ENCODE data around the gene HIVEP2.

HIVEP2 gene

DNA sequence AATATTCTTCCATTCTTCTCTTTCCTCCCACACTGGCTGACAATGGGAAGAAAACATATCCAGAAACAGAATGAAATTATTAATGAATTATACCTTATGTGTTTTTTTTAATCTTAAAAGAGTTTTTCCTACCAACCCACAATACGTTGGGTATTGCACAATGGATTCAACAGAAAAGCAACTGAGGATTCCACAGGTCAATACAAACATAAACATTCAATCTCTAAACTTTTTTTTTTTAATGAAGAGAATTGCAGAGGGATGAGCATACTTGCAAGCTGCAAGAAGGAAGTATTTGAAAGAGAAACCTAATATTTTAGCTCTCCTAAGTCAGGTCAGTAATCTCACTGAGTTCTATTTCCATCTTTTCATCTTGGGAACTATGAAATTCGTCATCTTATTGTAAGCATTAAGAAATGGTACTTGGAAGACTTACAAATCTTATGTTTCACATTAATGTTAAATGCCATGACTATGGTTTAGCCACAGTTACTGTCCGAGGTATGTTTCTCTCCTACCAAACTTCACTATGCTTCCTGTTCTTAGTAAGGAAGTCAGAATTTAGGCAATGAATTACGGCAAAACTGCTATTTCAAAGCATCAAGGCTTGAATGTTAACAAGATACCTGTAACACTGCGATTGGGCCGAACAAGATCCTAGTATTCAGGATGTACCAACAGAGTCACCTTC is 100.8 kb downstream of the HIVEP2 start:
- FAIRE-seq: no peak
- DNase-seq (ENCODE audit: low spot score): no peak

DNA sequence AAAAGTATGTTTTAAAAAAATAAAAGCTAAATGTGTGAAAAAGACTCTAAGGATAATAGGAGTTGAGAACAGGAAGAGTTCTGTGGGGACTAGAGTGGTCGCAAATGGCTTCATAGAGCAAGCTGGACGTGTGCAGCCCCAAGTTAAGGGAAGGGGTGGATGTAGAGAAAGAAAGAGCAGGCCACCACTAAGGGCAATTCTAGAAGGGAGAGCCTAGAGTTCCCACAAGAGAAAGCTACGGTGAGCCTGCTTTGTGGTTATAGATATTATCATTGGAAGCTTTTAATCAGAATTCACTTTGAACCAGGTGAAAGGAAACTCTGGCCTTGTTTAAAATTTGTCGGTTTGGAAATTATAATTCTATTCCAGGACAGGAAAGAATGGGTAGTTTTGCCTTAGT is 101.6 kb downstream of the HIVEP2 start:
- DNase-seq (ENCODE audit: low spot score): no peak

DNA sequence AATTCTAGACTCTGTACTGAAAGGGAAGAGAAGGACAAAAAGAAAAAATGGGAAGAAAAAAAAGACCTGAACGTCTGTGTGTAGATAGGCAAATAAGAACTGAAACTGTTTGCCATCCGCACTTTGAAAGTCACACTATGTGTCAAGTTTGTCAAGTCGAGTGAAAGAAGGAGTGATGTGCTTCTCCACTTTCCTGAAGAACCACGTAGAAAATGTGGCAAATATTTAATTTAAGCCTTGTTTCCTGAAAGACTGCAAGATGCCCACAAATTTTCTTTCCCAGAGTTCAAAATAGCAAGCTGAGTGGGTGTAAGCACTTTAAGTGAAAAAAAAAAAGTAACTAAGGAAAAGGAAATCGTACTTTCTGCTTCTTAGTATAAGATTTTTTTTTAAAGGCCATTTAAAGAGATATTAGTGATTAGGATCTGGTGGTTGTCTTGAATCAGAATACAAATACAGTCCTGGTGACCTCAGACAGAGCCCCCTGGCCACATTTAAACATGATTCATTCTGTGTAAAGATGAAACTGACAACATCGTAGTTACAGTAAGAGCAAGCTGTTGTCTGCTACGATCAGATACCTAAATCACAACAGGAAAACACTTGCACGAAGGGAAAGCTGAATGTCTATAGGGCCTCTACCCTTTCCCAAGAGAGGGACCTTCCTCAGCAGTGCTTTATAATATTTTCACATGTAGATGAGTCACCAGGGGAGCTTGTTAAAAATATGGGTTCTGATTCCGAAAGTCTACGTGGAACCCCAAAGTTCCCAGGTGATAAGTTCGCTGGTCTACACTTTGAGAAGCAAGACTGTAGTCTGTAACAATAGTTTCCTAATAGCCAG is 102.3 kb downstream of the HIVEP2 start:
- DNase-seq (ENCODE audit: low spot score) (peak; percentile 65), FAIRE-seq (peak; percentile 53)

More for the DNA sequence above, 101.6 kb downstream of the HIVEP2 start:
- FAIRE-seq: no peak

DNA sequence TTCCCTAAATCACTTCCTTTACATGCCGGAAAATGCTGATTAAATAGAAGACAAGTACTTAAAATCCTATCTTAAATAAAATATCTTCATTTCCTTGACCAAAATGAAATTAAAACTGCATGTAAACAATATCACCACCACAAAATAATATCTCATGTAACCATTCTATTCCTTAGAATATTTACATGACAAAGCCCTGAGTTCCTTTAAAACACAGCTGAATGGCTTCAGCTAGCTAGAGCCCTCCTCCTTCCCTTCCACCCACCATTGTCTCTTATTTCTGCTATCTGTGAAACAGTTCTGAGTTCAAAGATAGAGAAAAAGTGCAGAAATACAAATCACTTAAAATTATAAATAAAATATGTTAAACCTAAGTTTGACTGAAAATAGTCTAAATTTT is 103.1 kb downstream of the HIVEP2 start:
- FAIRE-seq (peak; percentile 20), DNase-seq (ENCODE audit: low spot score) (no peak)

GRCh38 chr6:142839686-142840040 is 105.3 kb downstream of the HIVEP2 start:
- DNase-seq (ENCODE audit: low spot score) (no peak), FAIRE-seq (no peak)

DNA sequence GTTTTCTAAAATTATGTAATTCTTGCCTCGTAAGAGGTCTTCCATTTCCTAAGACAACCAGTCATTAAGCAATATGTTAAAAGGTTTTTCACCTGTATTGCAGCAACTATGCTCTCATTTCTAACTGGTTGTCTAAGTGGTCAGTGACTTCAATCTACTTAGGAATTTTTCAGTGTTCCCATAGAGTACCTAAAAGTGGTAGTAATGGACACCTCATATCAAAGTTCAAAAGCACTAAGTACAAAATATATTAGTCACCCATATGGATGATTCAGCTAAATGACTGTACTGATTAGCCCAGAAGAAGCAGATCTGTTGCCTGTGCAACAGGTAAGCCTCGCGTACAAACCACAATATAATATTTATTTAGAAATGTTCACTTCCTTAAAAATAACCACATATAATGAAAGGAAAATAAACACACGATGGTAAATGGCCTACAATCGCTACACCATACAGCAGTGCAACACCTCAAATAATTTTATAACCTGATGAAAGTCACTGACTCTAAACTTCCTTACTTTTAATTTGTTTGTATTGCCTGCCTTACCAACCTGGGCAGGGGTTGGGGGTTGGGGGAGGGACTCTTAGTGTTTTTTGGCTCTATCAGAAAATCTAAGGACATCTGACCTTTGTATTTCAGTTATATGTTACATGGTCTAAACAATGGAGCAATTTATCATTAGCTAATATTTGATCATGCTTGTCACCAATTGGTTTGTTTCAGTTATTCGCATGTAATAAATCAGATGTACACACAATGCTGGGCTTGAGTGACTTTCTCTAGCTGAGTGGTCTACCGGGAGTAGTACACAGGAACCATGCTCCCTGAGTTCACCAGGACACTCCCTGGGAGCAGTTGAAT is 105.9 kb downstream of the HIVEP2 start:
- peak; percentile 91 for DNase-seq (ENCODE audit: low spot score)
- peak; percentile 94 for FAIRE-seq

DNA sequence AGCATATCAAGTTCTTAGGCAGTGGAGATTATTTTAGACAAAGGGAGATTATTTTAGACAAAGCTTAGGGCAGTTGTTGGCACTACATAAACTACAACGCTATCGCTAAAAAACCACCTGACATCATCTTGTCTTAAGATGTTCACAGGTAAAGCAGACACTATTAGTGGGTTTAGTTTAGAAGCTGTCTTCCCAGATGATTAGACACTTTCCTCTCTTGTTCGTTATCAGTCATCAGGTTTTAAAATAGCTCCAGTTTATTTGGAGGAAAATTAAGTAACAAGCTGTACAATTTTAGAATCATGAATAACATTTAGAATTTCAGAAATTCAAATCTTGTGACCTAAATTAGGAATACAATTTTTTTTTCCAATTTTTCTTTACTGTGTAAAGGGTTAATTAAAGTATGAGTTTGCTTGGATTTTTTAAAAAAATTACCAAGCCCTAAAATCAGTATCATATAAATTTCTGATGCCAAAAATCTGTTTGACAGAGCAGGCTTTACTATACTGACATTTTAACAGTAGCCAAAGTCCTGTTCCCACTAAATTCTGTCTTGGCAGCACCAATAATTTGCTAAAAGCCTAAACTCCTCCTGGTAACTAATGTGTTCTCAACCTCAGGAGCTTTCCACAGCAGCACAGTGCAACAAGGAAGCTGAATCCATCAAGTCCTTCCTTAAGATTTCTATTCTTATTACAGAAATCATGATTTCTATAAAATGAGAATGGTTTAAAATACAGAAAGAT is 109.0 kb downstream of the HIVEP2 start:
- FAIRE-seq (no peak), DNase-seq (ENCODE audit: low spot score) (no peak)

DNA sequence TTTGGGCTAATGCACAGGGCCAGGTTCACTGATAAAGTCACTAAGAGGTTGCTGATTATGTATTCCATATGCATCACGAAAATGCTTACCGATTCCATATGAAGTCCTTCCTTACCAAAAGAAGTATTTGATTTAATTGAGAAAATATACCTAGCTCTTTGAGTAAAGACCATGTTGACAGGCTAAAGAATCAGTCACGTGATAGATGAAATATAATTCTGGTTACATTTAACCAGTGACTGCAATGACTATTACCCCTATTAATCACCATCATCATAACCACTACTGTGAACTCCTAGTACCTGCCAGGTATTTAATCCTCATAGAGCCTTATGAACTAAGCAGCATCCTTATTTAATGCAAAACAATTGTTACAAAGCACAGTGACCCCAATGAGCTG is 110.1 kb downstream of the HIVEP2 start:
- DNase-seq (ENCODE audit: low spot score) (no peak), FAIRE-seq (no peak)

DNA sequence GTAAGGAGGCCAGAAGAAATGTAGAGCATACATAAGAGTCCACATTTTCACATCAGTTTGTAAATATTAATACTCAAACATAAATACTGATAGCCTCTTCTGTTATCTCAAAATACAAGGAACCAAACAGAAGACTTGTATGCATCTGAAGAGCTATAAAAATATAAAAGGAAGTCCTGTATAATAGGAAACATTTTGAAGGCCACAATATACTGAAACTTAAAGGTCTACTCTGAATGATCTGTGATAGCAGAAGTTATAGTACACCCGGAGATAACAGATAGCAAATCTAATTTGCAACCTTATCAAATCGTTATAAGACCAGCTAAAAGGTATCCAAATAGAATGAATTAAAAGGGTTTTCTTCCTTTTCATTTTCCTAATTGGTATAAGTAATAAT is 111.2 kb downstream of the HIVEP2 start:
- DNase-seq (ENCODE audit: low spot score): no peak
- no peak for FAIRE-seq

DNA sequence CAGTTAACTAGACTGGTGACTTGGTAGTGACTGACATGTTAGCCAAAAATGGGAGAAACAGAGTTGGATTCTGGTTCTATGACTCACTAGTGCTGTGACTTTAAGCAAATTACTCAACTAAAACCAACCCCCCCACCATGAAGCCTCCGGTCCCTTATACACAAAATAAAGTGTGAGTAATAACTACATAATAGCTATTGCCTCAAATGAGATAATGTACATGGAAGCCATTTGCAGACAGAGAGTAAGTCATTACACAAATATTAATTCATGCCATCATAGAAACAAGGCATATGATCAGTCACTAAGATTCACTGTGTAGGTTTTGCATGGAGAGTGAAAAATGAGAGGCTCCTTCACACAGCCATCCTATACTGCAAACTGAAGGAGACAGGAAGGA is 111.9 kb downstream of the HIVEP2 start:
- DNase-seq (ENCODE audit: low spot score) (peak; percentile 95), FAIRE-seq (peak; percentile 95)

DNA sequence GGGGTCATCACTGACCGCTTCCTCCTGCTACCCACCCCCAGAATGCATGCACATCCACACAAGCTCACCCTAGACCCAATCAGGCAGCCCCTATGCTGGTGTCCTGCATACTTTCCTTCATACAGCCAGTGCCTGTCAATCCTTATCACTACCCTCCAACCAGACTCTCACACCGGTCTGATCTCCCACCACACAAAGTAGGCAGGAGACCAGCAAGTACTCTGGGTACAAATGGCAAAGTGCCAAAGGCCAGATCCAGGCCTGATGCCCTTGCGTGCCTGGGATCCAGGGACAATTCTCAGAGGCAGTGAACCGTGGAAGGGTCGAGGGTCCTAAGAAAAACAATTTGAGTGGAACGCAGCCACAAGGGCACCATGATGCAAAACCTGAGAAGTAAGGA is 114.2 kb downstream of the HIVEP2 start:
- FAIRE-seq (no peak), DNase-seq (ENCODE audit: low spot score) (no peak)

DNA sequence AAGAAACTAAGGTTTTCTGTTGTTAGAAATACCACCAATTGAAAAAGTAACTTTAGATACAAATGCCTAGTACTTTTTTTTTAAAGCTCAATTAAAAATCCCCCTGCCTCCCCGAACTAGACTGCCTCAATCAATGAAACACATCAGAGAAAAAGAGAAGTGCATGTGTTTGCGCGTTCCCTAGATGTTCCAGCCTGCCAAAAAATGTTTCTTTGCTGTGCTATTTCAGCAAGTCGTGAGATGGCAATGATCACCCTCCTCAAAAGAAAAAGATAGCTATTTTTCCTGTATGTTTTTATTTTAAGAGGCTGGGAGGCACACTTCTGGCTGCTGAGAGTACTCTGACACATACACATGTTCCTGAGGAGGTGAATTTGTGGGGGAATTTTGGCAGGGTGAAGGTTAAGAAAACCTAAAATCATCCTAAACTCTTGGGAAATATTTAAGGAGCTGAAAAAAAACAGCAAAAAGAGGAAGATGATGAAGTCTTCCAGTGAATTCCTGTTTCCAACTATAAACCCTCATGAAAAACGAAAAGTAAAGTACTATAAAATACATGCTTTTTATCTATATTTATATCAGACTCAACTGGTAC is 114.8 kb downstream of the HIVEP2 start:
- DNase-seq (ENCODE audit: low spot score) (no peak), FAIRE-seq (no peak)

DNA sequence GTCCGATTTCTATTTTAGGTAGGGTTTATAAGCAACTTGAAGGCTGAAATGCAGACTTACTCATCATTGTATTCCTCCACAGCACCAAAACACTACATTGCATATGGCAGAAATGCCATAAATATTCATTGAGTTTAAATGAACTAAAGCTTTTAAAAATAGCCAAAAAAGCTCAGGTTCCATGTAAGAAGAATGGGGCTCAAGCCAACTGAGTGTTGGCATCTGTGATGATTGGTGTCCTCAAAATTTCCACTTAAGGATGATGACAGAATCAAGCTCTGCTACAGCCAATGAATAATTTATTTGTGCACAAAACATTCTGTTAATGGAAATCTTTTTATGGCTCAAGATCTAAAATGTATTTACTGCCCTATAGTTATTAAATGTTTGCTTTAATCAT is 115.4 kb downstream of the HIVEP2 start:
- DNase-seq (ENCODE audit: low spot score): no peak
- FAIRE-seq: no peak

- DNase-seq (ENCODE audit: low spot score) (no peak), FAIRE-seq (no peak)
These were observed 117.0 kb downstream of the HIVEP2 start for GRCh38 chr6:142827991-142828390.

GRCh38 chr6:142827369-142827768 is 117.6 kb downstream of the HIVEP2 start:
- no peak for DNase-seq (ENCODE audit: low spot score)
- no peak for FAIRE-seq

GRCh38 chr6:142825760-142826159 is 119.2 kb downstream of the HIVEP2 start:
- DNase-seq (ENCODE audit: low spot score) (no peak), FAIRE-seq (no peak)

GRCh38 chr6:142824426-142824825 is 120.5 kb downstream of the HIVEP2 start:
- no peak for FAIRE-seq
- no peak for DNase-seq (ENCODE audit: low spot score)

- no peak for FAIRE-seq
These were observed 121.6 kb downstream of the HIVEP2 start for GRCh38 chr6:142823256-142823902.

DNA sequence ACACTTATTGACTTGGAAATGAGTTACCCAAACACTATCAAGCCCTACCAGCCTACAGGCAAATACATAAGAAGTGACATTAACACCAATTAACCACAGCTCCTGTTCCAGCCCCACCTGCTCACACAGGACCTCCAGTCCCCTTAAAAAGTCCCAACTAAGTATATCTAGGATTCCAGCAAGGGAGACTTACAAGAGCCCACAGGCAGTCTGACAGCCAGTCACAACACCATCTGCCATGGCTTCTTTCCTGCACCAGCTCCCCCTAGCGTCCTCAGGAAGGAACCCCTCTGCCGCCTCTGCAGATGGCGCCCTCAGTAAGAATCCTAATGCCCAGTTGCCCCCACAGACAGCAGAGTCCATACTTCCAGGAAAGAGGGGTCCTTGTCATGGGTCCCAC is 122.1 kb downstream of the HIVEP2 start:
- DNase-seq (ENCODE audit: low spot score): no peak
- FAIRE-seq: no peak

More at GRCh38 chr6:142823256-142823902, 121.6 kb downstream of the HIVEP2 start:
- DNase-seq (ENCODE audit: low spot score): no peak

GRCh38 chr6:142822383-142822782 is 122.6 kb downstream of the HIVEP2 start:
- FAIRE-seq (no peak), DNase-seq (ENCODE audit: low spot score) (no peak)

Measured in RCC 7860 (cell line).